Endothelial cell of umbilical vein (primary cell): ENCODE measurements around the gene ARPC5. TPM values are rescaled to one million over a fixed set of nuclear protein-coding genes. Genes with fewer than 3 reads are reported as not detected.

ENCODE experiments used
- BruUV-seq: library from RNA; stranded (reverse); fragments of 400-500 nt; replicated peaks from 2 replicates; lab custom pipeline; 2021; lab: Mats Ljungman, UMichigan
- CTCF ChIA-PET: fragments of 300-600, 350-600 bp; sonication (Branson Sonifier 250); formaldehyde crosslinking; loops from one replicate; lab custom pipeline; 2021; ENCODE audit warnings: antibody characterized with exemption, inconsistent platforms; lab: Charles Lee
- POLR2A ChIA-PET: fragments of 300-600, 350-600 bp; sonication (Branson Sonifier 250); formaldehyde crosslinking; loops from one replicate; lab custom pipeline; 2021; ENCODE audit warnings: antibody characterized with exemption, inconsistent platforms; lab: Charles Lee
- DNase-seq: peaks from one replicate; pipeline ENCODE4 v3.0.0-alpha.2; 2011; ENCODE audit warnings: low read depth, low spot score
- FAIRE-seq: peaks from 2 replicates; lab custom pipeline; 2011; peaks lifted over from hg19 to GRCh38; lab: Jason Lieb, UNC
- H2AFZ ChIP-seq: 2 replicates; pipeline ENCODE4 v1.6.0; 2012; ENCODE audit warnings: low read depth, low read length, control low read depth, inconsistent platforms
- H3K27ac ChIP-seq: 2 replicates; pipeline ENCODE4 v1.5.1; 2011; ENCODE audit warnings: low read depth, mild to moderate bottlenecking, control low read depth, low read length, moderate library complexity; ENCODE audit not compliant: insufficient read depth
- H3K27me3 ChIP-seq, 2 experiments: 2 replicates each; pipeline versions ENCODE4 v1.6.0 to v1.6.1; 2011; ENCODE audit warnings: low read length in 2 of 2, mixed read lengths in 1 of 2; ENCODE audit not compliant: control insufficient read depth in 2 of 2, insufficient read depth in 2 of 2
- H3K36me3 ChIP-seq, 2 experiments: 2 replicates in 1 of 2; 3 replicates in 1 of 2; pipeline ENCODE4 v1.5.1; 2011; ENCODE audit warnings: low read length in 2 of 2, mild to moderate bottlenecking in 1 of 2, moderate library complexity in 1 of 2; ENCODE audit not compliant: control insufficient read depth in 2 of 2, insufficient read depth in 2 of 2; ENCODE audit errors: extremely low read depth in 1 of 2
- H3K4me1 ChIP-seq: 3 replicates; pipeline ENCODE4 v1.5.1; 2011; ENCODE audit warnings: mild to moderate bottlenecking, low read length; ENCODE audit not compliant: control insufficient read depth, insufficient read depth; ENCODE audit errors: extremely low read depth
- H3K4me2 ChIP-seq: 2 replicates; pipeline ENCODE4 v1.6.1; 2011; ENCODE audit warnings: low read length, control low read depth, mixed read lengths; ENCODE audit not compliant: insufficient read depth
- H3K4me3 ChIP-seq, 3 experiments: fragments of 200-600 bp in 1 of 3; sonication (generic), shearing (Covaris generic) in 1 of 3; replicated peaks in 1 of 3; 2 replicates each; pipeline ENCODE4 v1.5.1; 2011 to 2016; ENCODE audit warnings: control low read depth in 3 of 3, low read length in 3 of 3, mild to moderate bottlenecking in 2 of 3, inconsistent platforms in 1 of 3, low read depth in 1 of 3, moderate library complexity in 1 of 3; ENCODE audit not compliant: insufficient read depth in 1 of 3
- H3K79me2 ChIP-seq: 2 replicates; pipeline ENCODE4 v1.6.0; 2012; ENCODE audit warnings: low read length, inconsistent platforms; ENCODE audit not compliant: control insufficient read depth, insufficient read depth
- H3K9ac ChIP-seq: replicated peaks from 2 replicates; pipeline ENCODE3; 2011; ENCODE audit warnings: low read length, control low read depth; ENCODE audit not compliant: insufficient read depth; ENCODE audit errors: extremely low read depth
- H3K9me1 ChIP-seq: replicated peaks from 3 replicates; pipeline ENCODE4 v1.6.0; 2011; ENCODE audit warnings: mild to moderate bottlenecking, low read length; ENCODE audit not compliant: control insufficient read depth, insufficient read depth; ENCODE audit errors: extremely low read depth
- H3K9me3 ChIP-seq: replicated peaks from 2 replicates; pipeline ENCODE4 v1.5.1; 2012; ENCODE audit warnings: low read length, inconsistent platforms; ENCODE audit not compliant: control insufficient read depth, insufficient read depth
- H4K20me1 ChIP-seq: replicated peaks from 2 replicates; pipeline ENCODE3; 2011; ENCODE audit warnings: mild to moderate bottlenecking, low read length; ENCODE audit not compliant: control insufficient read depth, insufficient read depth; ENCODE audit errors: extremely low read depth
- FOS ChIP-seq: IDR thresholded peaks from 2 replicates; pipeline ENCODE4 v1.6.1; 2011; ENCODE audit warnings: mild to moderate bottlenecking, low read length, moderate library complexity, borderline replicate concordance; ENCODE audit not compliant: insufficient read depth
- GATA2 ChIP-seq: IDR thresholded peaks from 2 replicates; pipeline ENCODE4 v1.7.0; 2011; ENCODE audit warnings: low read depth, mild to moderate bottlenecking, moderate library complexity, mixed read lengths, low read length; ENCODE audit not compliant: insufficient read length, insufficient read depth
- MAX ChIP-seq: IDR thresholded peaks from 2 replicates; pipeline ENCODE4 v1.6.1; 2011; ENCODE audit not compliant: insufficient read depth, insufficient read length
- MYC ChIP-seq: IDR thresholded peaks from one replicate; pipeline ENCODE4 v1.6.1; 2011; ENCODE audit warnings: mild to moderate bottlenecking, low read depth, low read length
- POLR2A ChIP-seq: IDR thresholded peaks from 2 replicates; pipeline ENCODE4 v1.6.1; 2012; ENCODE audit warnings: low read depth, mild to moderate bottlenecking, control low read depth, low read length
- dilution Hi-C: fragments of 300-500 bp; cut with MboI; formaldehyde crosslinking; loops from one replicate; pipeline ENCODE4 v1.15.0; 2019; ENCODE audit warnings: low sequenced_read_pairs; ENCODE audit not compliant: extremely low pct_ligation_motif_present
- intact Hi-C: fragments of 100-400 bp; cut with micrococcal nuclease; formaldehyde crosslinking; loops from one replicate; pipeline ENCODE4 v1.10.0; 2022
- polyA plus RNA-seq, 4 experiments: library from polyadenylated mRNA; depleted of rRNA in 3 of 4; stranded (reverse) in 3 of 4; unstranded in 1 of 4; fragments of >200 nt; gene quantifications; 2 replicates each; pipeline versions ENCODE4 v1.2.1 to v1.2.3, GENCODE V29; 2011 to 2012; ENCODE audit warnings: missing spikeins in 1 of 4
- total RNA-seq: library from RNA; stranded (reverse); gene quantifications from 2 replicates; pipeline ENCODE4 v1.2.3, GENCODE V29; 2021

ARPC5 gene
- total and polyA plus RNA-seq, 2 donors (not counting 3 experiments of a cell fraction or from before 2014, with no cell fraction given), result 110 to 185 TPM

DNA sequence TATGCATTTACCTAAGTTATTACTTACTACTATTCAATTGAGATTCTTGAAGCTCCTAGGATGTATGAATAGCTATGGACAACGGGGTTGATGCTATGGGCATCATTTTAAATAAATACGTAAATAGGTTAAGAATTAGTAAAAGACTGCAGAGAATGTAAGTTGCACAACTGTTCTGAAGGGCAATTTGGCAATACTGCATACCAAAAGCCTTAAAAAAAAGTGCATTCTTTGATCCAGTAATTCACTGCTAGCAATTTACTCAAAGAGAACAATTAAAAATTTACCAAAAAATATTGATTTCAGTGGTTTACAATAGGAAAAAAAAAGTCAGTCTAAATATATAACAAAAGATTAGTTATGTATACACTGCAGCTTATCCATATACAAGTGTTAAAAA is 3.5 kb downstream of the ARPC5 start:
- Histone ChIP-seq H3K27ac (no peak overlapping the region), H3K4me2 (peak overlapping the region; percentile 94), H3K9ac (peak overlapping the region; percentile 97), H2AFZ (no peak overlapping the region), H3K27me3 (no peaks in the 10 kb centered on the region), H4K20me1 (peaks cover 4% of the 10 kb centered on the region), H3K79me2 (peaks cover 66% of the 10 kb centered on the region), H3K4me1 (peaks cover 45% of the 10 kb centered on the region), H3K36me3 (peaks cover 5 to 23% of the 10 kb centered on the region in 2 experiments), H3K9me3 (no peaks in the 10 kb centered on the region), H3K9me1 (no peaks in the 10 kb centered on the region), H3K4me3 (peak overlapping the region in 1 of 3 experiments; percentile 99)
- intact Hi-C loops (loop anchor here (2.0 to 10.0 kb wide), 3 partner anchors 53 to 1743 kb away; no protein-coding TSS in a partner anchor), dilution Hi-C loops (no loop called here)
- FAIRE-seq (no peak), DNase-seq (no peak)
- CTCF ChIA-PET, result interaction anchor here (1.6 to 5.6 kb wide), 4 partner anchors 23 to 283 kb away, joined by 9 to 46 read pairs (median 10); no protein-coding TSS in a partner anchor
- no peak for TF ChIP-seq POLR2A
- TF ChIP-seq MAX, result no peak
- no peak for TF ChIP-seq FOS
- no peak for TF ChIP-seq GATA2
- TF ChIP-seq MYC, result no peak
- POLR2A ChIA-PET, result no interaction called here
- BruUV-seq, result no TSS peak

GRCh38 chr1:183630748-183631147 is 4.8 kb downstream of the ARPC5 start:
- Histone ChIP-seq H4K20me1 (peaks cover 4% of the 10 kb centered on the region), H3K9me1 (no peaks in the 10 kb centered on the region), H3K9ac (no peak overlapping the region), H3K4me3 (no peak overlapping the region), H3K79me2 (peaks cover 66% of the 10 kb centered on the region), H3K4me2 (no peak overlapping the region), H3K9me3 (no peaks in the 10 kb centered on the region), H3K36me3 (peaks cover 5 to 23% of the 10 kb centered on the region in 2 experiments), H2AFZ (no peak overlapping the region), H3K4me1 (peaks cover 35% of the 10 kb centered on the region), H3K27ac (no peak overlapping the region), H3K27me3 (no peaks in the 10 kb centered on the region)
- dilution Hi-C loops, result no loop called here
- intact Hi-C loops, result loop anchor here (10.0 kb wide), 2 partner anchors 1034 to 1744 kb away; no protein-coding TSS in a partner anchor
- ChIA-PET POLR2A (no interaction called here), CTCF (interaction anchor here (5.6 kb wide), 1 partner anchor 285 kb away, joined by 46 read pairs; no protein-coding TSS in a partner anchor)
- no TSS peak for BruUV-seq
- TF ChIP-seq POLR2A, result no peak
- TF ChIP-seq MYC, result no peak
- DNase-seq, result no peak
- FAIRE-seq, result no peak
